T-cell (primary cell): ENCODE data around the gene NUDT8. TPM values are rescaled to one million over a fixed set of nuclear protein-coding genes. Genes with fewer than 3 reads are reported as not detected.

Experiments used
- ATAC-seq, 4 experiments: fragments of 200-7000 bp in 3 of 4; fragments of 150-1000 bp in 1 of 4; cut with Tn5 transposase; replicated peaks in 1 of 4; 1 replicate in 3 of 4; 2 replicates in 1 of 4; pipeline ENCODE4 v1.10.0; 2021; ENCODE audit warnings: moderate library complexity in 3 of 4, mild to moderate bottlenecking in 2 of 4, moderate number of reproducible peaks in 1 of 4
- CTCF ChIA-PET, 2 donors: fragments of 300-600 bp; sonication (Branson Sonifier 250); formaldehyde crosslinking; loops; one replicate each; lab custom pipeline; 2022; ENCODE audit warnings: antibody characterized with exemption in 2 of 2; lab: Charles Lee
- POLR2A ChIA-PET, 2 donors: fragments of 300-600 bp; sonication (Branson Sonifier 250); formaldehyde crosslinking; loops; one replicate each; lab custom pipeline; 2022; ENCODE audit warnings: antibody characterized with exemption in 2 of 2; lab: Charles Lee
- DNase-seq, 35 experiments: peaks; one replicate each; pipeline versions ENCODE4 v3.0.0 to v3.0.0-alpha.2; 2013 to 2023
- H3K27ac ChIP-seq: one replicate; pipeline ENCODE4 v1.5.1; 2013; ENCODE audit warnings: low read length
- H3K27me3 ChIP-seq, 2 experiments: replicated peaks in 1 of 2; 1 replicate in 1 of 2; 2 replicates in 1 of 2; pipeline versions ENCODE4 v1.6.1 to v1.7.0; 2013; ENCODE audit warnings: low read length in 1 of 2, mixed read lengths in 1 of 2; ENCODE audit not compliant: control insufficient read depth in 2 of 2, insufficient read depth in 2 of 2; ENCODE audit errors: extremely low read depth in 1 of 2
- H3K36me3 ChIP-seq, 2 donors: 1 replicate in 1 of 2; 2 replicates in 1 of 2; pipeline versions ENCODE4 v1.6.1 to v1.7.0; 2013; ENCODE audit warnings: low read length in 1 of 2; ENCODE audit not compliant: control insufficient read depth in 2 of 2, insufficient read depth in 1 of 2; ENCODE audit errors: extremely low read depth in 1 of 2
- H3K4me1 ChIP-seq, 2 experiments: 1 replicate in 1 of 2; 2 replicates in 1 of 2; pipeline versions ENCODE4 v1.6.1 to v1.7.0; 2013; ENCODE audit warnings: low read length in 2 of 2, mixed read lengths in 1 of 2; ENCODE audit not compliant: insufficient read depth in 2 of 2, control insufficient read depth in 1 of 2; ENCODE audit errors: extremely low read depth in 1 of 2
- H3K4me3 ChIP-seq, 2 donors: 1 replicate in 1 of 2; 2 replicates in 1 of 2; pipeline versions ENCODE4 v1.5.1 to v1.7.0; 2013; ENCODE audit warnings: mild to moderate bottlenecking in 2 of 2, low read length in 1 of 2, moderate library complexity in 1 of 2; ENCODE audit not compliant: control insufficient read depth in 1 of 2; ENCODE audit errors: extremely low read depth in 1 of 2
- H3K9me3 ChIP-seq: 2 replicates; pipeline ENCODE4 v1.7.0; 2013
- H3K27ac Mint-ChIP-seq, 2 donors: one replicate each; pipeline ENCODE4 v1.8.0; 2020 to 2021; ENCODE audit warnings: mild to moderate bottlenecking in 2 of 2, mixed read lengths in 2 of 2
- H3K27me3 Mint-ChIP-seq, 2 donors: one replicate each; pipeline ENCODE4 v1.8.0; 2021 to 2022; ENCODE audit warnings: mixed read lengths in 2 of 2
- H3K36me3 Mint-ChIP-seq: one replicate; pipeline ENCODE4 v1.8.0; 2021; ENCODE audit warnings: mixed read lengths
- H3K4me1 Mint-ChIP-seq, 3 donors: one replicate each; pipeline ENCODE4 v1.8.0; 2020 to 2022; ENCODE audit warnings: mixed read lengths in 3 of 3, mild to moderate bottlenecking in 1 of 3
- H3K4me3 Mint-ChIP-seq, 3 donors: one replicate each; pipeline ENCODE4 v1.8.0; 2020 to 2022; ENCODE audit warnings: mild to moderate bottlenecking in 3 of 3, mixed read lengths in 3 of 3, moderate library complexity in 3 of 3
- H3K9me3 Mint-ChIP-seq, 3 donors: one replicate each; pipeline ENCODE4 v1.8.0; 2020 to 2022; ENCODE audit warnings: mixed read lengths in 3 of 3
- WGBS: methylation state at CpG from one replicate; pipeline ENCODE4 v1.1.5; 2013; ENCODE audit warnings: missing lambda C conversion rate; ENCODE audit not compliant: insufficient coverage; 5-methylcytosine and 5-hydroxymethylcytosine counted together
- total RNA-seq, 35 experiments: library from RNA in 6 of 35; stranded (reverse) in 6 of 35; fragments of 120-200 nt in 1 of 35; gene quantifications; one replicate each; pipeline versions ENCODE4 v1.2.1 to v1.2.4 and lab custom pipeline; 2013 to 2026

Gene NUDT8
- total RNA-seq, 5 donors from 2014 or later (not counting 1 experiment from before 2014, with no cell fraction given): 1.5 to 8.0 (median 4.5) TPM

DNA sequence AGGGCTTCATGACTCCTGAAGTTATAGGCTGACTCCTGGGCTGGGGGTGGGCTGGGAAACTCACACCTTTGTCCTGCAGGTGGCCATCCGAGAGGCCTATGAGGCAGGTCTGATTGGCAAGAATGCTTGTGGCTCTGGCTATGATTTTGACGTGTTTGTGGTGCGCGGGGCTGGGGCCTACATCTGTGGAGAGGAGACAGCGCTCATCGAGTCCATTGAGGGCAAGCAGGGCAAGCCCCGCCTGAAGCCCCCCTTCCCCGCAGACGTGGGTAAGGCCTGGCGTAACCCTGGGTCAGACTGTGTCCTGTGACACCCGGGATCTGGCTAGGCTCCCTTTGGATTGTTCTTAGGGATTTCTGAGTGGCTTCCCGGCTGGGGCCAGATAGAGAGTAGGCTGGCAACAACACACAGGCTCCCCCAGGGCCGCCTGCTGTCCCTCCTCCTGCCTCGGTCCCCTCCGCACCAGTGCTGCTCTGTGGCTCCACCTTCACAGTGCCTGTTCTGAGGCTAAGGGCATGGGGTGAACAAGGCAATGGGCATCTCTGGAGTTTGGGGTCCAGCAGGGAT is 19.4 kb downstream of the NUDT8 start:
- ATAC-seq: no peak
- ChIA-PET CTCF (no interaction called here), POLR2A (interaction anchor here in 1 of 2 donors (0.6 kb wide), 1 partner anchor 14 kb away, joined by 10 read pairs; no protein-coding TSS in a partner anchor)
- Mint-ChIP-seq H3K27ac (no peak overlapping the region), H3K27me3 (no peaks in the 10 kb centered on the region), H3K36me3 (peaks cover 27% of the 10 kb centered on the region), H3K4me3 (no peak overlapping the region), H3K9me3 (no peaks in the 10 kb centered on the region), H3K4me1 (peaks cover 22 to 52% (median 36%) of the 10 kb centered on the region in 3 donors)
- Histone ChIP-seq H3K9me3 (no peaks in the 10 kb centered on the region), H3K4me3 (no peak overlapping the region), H3K27me3 (no peaks in the 10 kb centered on the region), H3K27ac (no peak overlapping the region), H3K36me3 (peaks cover 18 to 48% of the 10 kb centered on the region in 2 donors), H3K4me1 (peaks cover 17 to 53% of the 10 kb centered on the region in 2 experiments)
- 94% methylated on average over 12 of the region's 15 CpGs for WGBS
- DNase-seq: no peak

GRCh38 chr11:67609316-67609715 is 20.4 kb downstream of the NUDT8 start:
- H3K4me1 ChIP-seq: peaks cover 10 to 42% of the 10 kb centered on the region in 2 experiments
- H3K4me1 Mint-ChIP-seq: peaks cover 19 to 41% (median 30%) of the 10 kb centered on the region in 3 donors
- no peak for DNase-seq
- ChIA-PET POLR2A (no interaction called here), CTCF (no interaction called here)
- H3K27me3 Mint-ChIP-seq: no peaks in the 10 kb centered on the region
- H3K27ac Mint-ChIP-seq: no peak overlapping the region
- no peak for ATAC-seq
- no peak overlapping the region for H3K27ac ChIP-seq
- H3K27me3 ChIP-seq: peaks cover 0 to under 1% of the 10 kb centered on the region in 2 experiments
- H3K36me3 Mint-ChIP-seq: peaks cover 27% of the 10 kb centered on the region
- no peaks in the 10 kb centered on the region for H3K9me3 Mint-ChIP-seq
- no peaks in the 10 kb centered on the region for H3K9me3 ChIP-seq
- H3K4me3 Mint-ChIP-seq: peak overlapping the region in 1 of 3 donors; percentile 34
- H3K4me3 ChIP-seq: no peak overlapping the region
- 94% methylated on average over 4 of the region's 10 CpGs for WGBS
- H3K36me3 ChIP-seq: peaks cover 18 to 48% of the 10 kb centered on the region in 2 donors

DNA sequence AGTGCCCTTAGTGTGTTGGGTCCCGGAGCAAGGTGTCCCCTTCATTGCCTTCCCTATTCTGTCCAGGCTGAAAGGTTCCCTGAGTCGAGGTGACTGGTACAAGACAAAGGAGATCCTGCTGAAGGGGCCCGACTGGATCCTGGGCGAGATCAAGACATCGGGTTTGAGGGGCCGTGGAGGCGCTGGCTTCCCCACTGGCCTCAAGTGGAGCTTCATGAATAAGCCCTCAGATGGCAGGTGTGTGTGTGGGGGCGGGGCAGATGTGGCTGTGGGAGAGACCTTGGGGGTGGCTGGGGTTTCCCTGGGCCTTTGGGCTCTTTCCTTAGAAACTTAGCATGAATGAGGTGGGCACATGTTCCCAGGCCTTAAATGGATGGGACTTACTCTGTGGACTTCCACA is 21.3 kb downstream of the NUDT8 start:
- no peaks in the 10 kb centered on the region for H3K9me3 ChIP-seq
- H3K4me3 ChIP-seq: no peak overlapping the region
- no peaks in the 10 kb centered on the region for H3K27me3 Mint-ChIP-seq
- no peak overlapping the region for H3K27ac ChIP-seq
- DNase-seq (no peak), ATAC-seq (no peak)
- H3K36me3 Mint-ChIP-seq: peaks cover 27% of the 10 kb centered on the region
- peaks cover 14 to 33% (median 21%) of the 10 kb centered on the region in 3 donors for H3K4me1 Mint-ChIP-seq
- H3K4me1 ChIP-seq: peaks cover 9 to 34% of the 10 kb centered on the region in 2 experiments
- H3K36me3 ChIP-seq: peaks cover 18 to 48% of the 10 kb centered on the region in 2 donors
- CTCF ChIA-PET: no interaction called here
- H3K9me3 Mint-ChIP-seq: no peaks in the 10 kb centered on the region
- H3K27ac Mint-ChIP-seq: peak overlapping the region in 1 of 2 donors; percentile 11
- 95% methylated on average over 7 of the region's 8 CpGs for WGBS
- H3K27me3 ChIP-seq: peaks cover 0 to 3% of the 10 kb centered on the region in 2 experiments
- POLR2A ChIA-PET: no interaction called here
- peak overlapping the region; percentile 77 to 86 (median 84) for H3K4me3 Mint-ChIP-seq

DNA sequence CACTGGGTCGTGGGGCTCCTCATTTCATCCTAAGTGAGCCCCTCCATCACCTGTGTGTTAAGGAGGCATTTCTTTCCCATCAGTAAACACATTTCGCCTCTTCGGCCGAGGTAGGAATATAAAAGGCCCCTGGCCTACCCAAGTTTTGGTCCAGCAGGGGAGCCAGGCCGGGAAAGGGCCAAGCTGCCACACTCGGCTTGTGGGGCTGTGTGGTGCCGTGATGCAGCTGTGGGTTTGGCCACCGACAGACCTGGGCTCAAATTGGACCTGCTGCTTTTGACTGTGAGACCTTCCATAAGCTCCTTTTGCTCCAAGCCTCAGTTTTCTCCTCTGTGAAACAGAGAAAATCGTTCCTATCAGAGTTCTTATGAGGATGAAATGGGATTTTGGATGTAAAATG is 22.2 kb downstream of the NUDT8 start:
- 70% methylated on average over 4 of the region's 9 CpGs for WGBS
- DNase-seq (no peak), ATAC-seq (no peak)
- H3K4me3 Mint-ChIP-seq: peak overlapping the region; percentile 77 to 86 (median 84)
- Histone ChIP-seq H3K27ac (peak overlapping the region; percentile 48), H3K9me3 (no peaks in the 10 kb centered on the region), H3K36me3 (peaks cover 18 to 41% of the 10 kb centered on the region in 2 donors), H3K4me3 (peak overlapping the region; percentile 86 to 88), H3K27me3 (peaks cover 0 to 4% of the 10 kb centered on the region in 2 experiments), H3K4me1 (peaks cover 7 to 25% of the 10 kb centered on the region in 2 experiments)
- peaks cover 4 to 7% of the 10 kb centered on the region in 2 donors for H3K27me3 Mint-ChIP-seq
- peaks cover 25% of the 10 kb centered on the region for H3K36me3 Mint-ChIP-seq
- CTCF ChIA-PET: no interaction called here
- peaks cover 12 to 27% (median 17%) of the 10 kb centered on the region in 3 donors for H3K4me1 Mint-ChIP-seq
- peak overlapping the region; percentile 52 to 75 for H3K27ac Mint-ChIP-seq
- no peaks in the 10 kb centered on the region for H3K9me3 Mint-ChIP-seq
- POLR2A ChIA-PET: no interaction called here

DNA sequence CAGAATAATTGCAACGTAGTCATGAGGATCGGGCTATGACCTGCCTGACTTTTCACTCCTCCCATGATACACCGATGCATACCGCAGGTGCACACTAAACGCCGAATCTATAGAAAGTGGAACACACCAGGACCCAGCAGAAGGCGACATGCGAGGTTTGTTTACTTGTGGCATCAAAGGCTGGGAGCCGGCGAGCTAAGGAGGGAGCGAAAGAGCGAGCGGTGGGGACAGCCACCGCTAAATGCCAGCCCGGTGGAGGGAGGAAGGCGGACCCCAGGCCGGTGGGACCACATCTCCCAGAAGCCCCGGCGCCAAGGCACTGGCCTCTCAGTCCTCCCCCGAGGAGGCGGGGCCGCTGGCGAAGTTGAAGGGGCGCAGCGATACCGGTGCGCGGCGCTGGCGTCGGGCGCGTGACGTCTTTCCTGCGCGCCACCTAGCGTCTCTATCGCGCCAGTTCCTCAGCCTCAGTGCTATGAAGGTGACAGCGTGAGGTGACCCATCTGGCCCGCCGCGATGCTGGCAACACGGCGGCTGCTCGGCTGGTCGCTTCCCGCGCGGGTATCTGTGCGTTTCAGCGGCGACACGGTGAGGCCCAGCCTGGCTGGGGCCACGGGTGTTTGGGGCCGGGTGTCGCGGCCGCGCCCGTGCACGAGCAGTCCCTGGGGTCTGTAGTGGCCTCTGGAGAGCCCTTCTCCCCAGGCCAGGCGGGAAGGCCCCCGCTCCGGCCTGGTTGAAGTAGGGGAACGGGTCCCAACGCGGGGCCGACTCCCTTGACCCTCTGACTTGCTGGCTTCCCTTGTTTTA is 23.0 kb downstream of the NUDT8 start, which contains the start of gene NDUFV1:
Gene NDUFV1 (plus strand): TSS at position 445 of the 804 bp plus-strand sequence. CDS start 69 bp downstream, at position 514.
- H3K27me3 Mint-ChIP-seq: peaks cover 4 to 10% of the 10 kb centered on the region in 2 donors
- ATAC-seq (peak; percentile 99 to 100 (median 100)), DNase-seq (peak; percentile 90 to 98 (median 96))
- CTCF ChIA-PET: no interaction called here
- H3K27ac Mint-ChIP-seq: peak within 1 kb of the TSS; percentile 68 to 86
- H3K4me3 Mint-ChIP-seq: peak within 1 kb of the TSS; percentile 77 to 86 (median 84)
- POLR2A ChIA-PET: no interaction called here
- Histone ChIP-seq H3K4me1 (peaks cover 7 to 25% of the 10 kb centered on the region in 2 experiments), H3K4me3 (peak within 1 kb of the TSS; percentile 86 to 88), H3K27me3 (peaks cover 0 to 5% of the 10 kb centered on the region in 2 experiments), H3K36me3 (peaks cover 12 to 33% of the 10 kb centered on the region in 2 donors), H3K9me3 (no peaks in the 10 kb centered on the region), H3K27ac (peak within 1 kb of the TSS; percentile 48)
- peaks cover 12 to 27% (median 17%) of the 10 kb centered on the region in 3 donors for H3K4me1 Mint-ChIP-seq
- peaks cover 20% of the 10 kb centered on the region for H3K36me3 Mint-ChIP-seq
- WGBS: under 1% methylated on average over 69 of the region's 69 CpGs
- no peaks in the 10 kb centered on the region for H3K9me3 Mint-ChIP-seq

- peak overlapping the region; percentile 86 to 88 for H3K4me3 ChIP-seq
- ChIA-PET CTCF (no interaction called here), POLR2A (no interaction called here)
- H3K9me3 ChIP-seq: no peaks in the 10 kb centered on the region
- H3K27ac ChIP-seq: peak overlapping the region; percentile 48
- ATAC-seq (no peak), DNase-seq (no peak)
- Mint-ChIP-seq H3K4me3 (peak overlapping the region; percentile 77 to 86 (median 84)), H3K27ac (peak overlapping the region; percentile 68 to 86), H3K9me3 (no peaks in the 10 kb centered on the region), H3K27me3 (peaks cover 6 to 14% of the 10 kb centered on the region in 2 donors), H3K36me3 (peaks cover 20% of the 10 kb centered on the region), H3K4me1 (peaks cover 12 to 27% (median 17%) of the 10 kb centered on the region in 3 donors)
- WGBS: 58% methylated on average over 15 of the region's 17 CpGs
- peaks cover 0 to 11% of the 10 kb centered on the region in 2 experiments for H3K27me3 ChIP-seq
- H3K4me1 ChIP-seq: peaks cover 7 to 25% of the 10 kb centered on the region in 2 experiments
- H3K36me3 ChIP-seq: peaks cover 7 to 27% of the 10 kb centered on the region in 2 donors
Measured at GRCh38 chr11:67606093-67606491, 23.6 kb downstream of the NUDT8 start.
